ENCODE measurements around the gene CYTH2. TPM values are rescaled to one million over a fixed set of nuclear protein-coding genes. Genes with fewer than 3 reads are reported as not detected.

Gene CYTH2
- total and polyA plus RNA-seq, 2 experiments from 2014 or later = 41.1 to 60.4 TPM

- no peak for TF ChIP-seq ZNF462 (CRISPR knock-in tag; IDR thresholded peaks at IDR 0.05)
- no peak for TF ChIP-seq ETS1 (IDR thresholded peaks at IDR 0.05)
- no peak for TF ChIP-seq ZNF331 (CRISPR knock-in tag; IDR thresholded peaks at IDR 0.05; ENCODE audit: low read depth)
- TF ChIP-seq CREB1 (CRISPR knock-in tag; IDR thresholded peaks at IDR 0.05; ENCODE audit: low read depth) = no peak
- no peak for TF ChIP-seq NANOG (IDR thresholded peaks at IDR 0.05; ENCODE audit: borderline replicate concordance)
- TF ChIP-seq POLR2AphosphoS5 (IDR thresholded peaks at IDR 0.05; ENCODE audit: low read depth) = no peak
- no peak for TF ChIP-seq EZH2phosphoT487 (IDR thresholded peaks at IDR 0.05; ENCODE audit: unreplicated experiment)
Observed at GRCh38 chr19:48475369-48476068, 6.3 kb downstream of the CYTH2 start (continued).

- TF ChIP-seq NANOG (IDR thresholded peaks at IDR 0.05; ENCODE audit: borderline replicate concordance) = no peak
- no peak for TF ChIP-seq ZNF331 (CRISPR knock-in tag; IDR thresholded peaks at IDR 0.05; ENCODE audit: low read depth)
- TF ChIP-seq ZNF114 (CRISPR knock-in tag; IDR thresholded peaks at IDR 0.05) = no peak
- no peak for DNase-seq (ENCODE audit: low spot score)
- Histone ChIP-seq H3K36me3 (ENCODE audit: insufficient read depth) (peaks cover 40% of the 10 kb centered on the region), H3K4me3 (no peak overlapping the region), H4K20me1 (replicated peaks; ENCODE audit: insufficient read depth) (peaks cover 14% of the 10 kb centered on the region), H3K9me2 (ENCODE audit: insufficient read depth) (no peaks in the 10 kb centered on the region), H3K4me2 (no peak overlapping the region), H3K79me2 (replicated peaks; ENCODE audit: insufficient read depth) (no peaks in the 10 kb centered on the region), H3K27ac (ENCODE audit: low read depth) (0 out of 2 replicates have a peak overlapping the region, but pooled peaks have one; percentile 50), H3K27me3 (ENCODE audit: insufficient read depth) (no peaks in the 10 kb centered on the region), H2AFZ (no peak overlapping the region), H3K4me1 (ENCODE audit: insufficient read depth) (peaks cover 4% of the 10 kb centered on the region; the same call in 1 of the 2 replicates), H3F3A (replicated peaks; ENCODE audit: low read depth) (peaks cover 29% of the 10 kb centered on the region)
- Mint-ChIP-seq H3K4me3 (no peak overlapping the region; the same call in 2 of the 3 replicates), H3K4me1 (peaks cover 13% of the 10 kb centered on the region), H3K36me3 (ENCODE audit: low read depth) (peaks cover 68% of the 10 kb centered on the region), H3K27ac (no peak overlapping the region), H3K9me3 (no peaks in the 10 kb centered on the region), H3K27me3 (ENCODE audit: insufficient read depth, low read depth, poor library complexity) (peaks cover 25% of the 10 kb centered on the region)
- ATAC-seq = no peak
Observed at GRCh38 chr19:48476176-48476575, 7.0 kb downstream of the CYTH2 start.

Measured in GM23338 (cell line).